A549 (cell line): ENCODE data around the gene MALAT1. TPM values are rescaled to one million over a fixed set of nuclear protein-coding genes. Genes with fewer than 3 reads are reported as not detected.

Source experiments
- ATAC-seq, 2 experiments: fragments of 200-7000 bp in 1 of 2; fragments of >200 bp in 1 of 2; cut with Nextera tagmentation in 1 of 2; cut with Tn5 transposase in 1 of 2; 3 replicates each; pipeline versions ENCODE4 v1.8.0 to v1.9.1; 2018 to 2020; ENCODE audit warnings: mild to moderate bottlenecking in 1 of 2, moderate library complexity in 1 of 2
- CTCF ChIA-PET: fragments of 300-600 bp; sonication (Branson Sonifier 250); formaldehyde crosslinking; extraction: SDS; loops from one replicate; lab custom pipeline; 2021; ENCODE audit warnings: antibody characterized with exemption, inconsistent platforms; lab: Yijun Ruan, JAX
- POLR2A ChIA-PET: fragments of 350-600 bp; formaldehyde crosslinking; extraction: SDS; loops from one replicate; lab custom pipeline; 2021; ENCODE audit warnings: antibody characterized with exemption, inconsistent platforms; lab: Yijun Ruan, JAX
- DNase-seq, 2 experiments: peaks; one replicate each; pipeline versions ENCODE4 v3.0.0 to v3.0.0-alpha.2; 2011 to 2016; ENCODE audit warnings: low read depth in 1 of 2, low spot score in 1 of 2
- FAIRE-seq: peaks from 2 replicates; lab custom pipeline; 2011; peaks lifted over from hg19 to GRCh38; lab: Jason Lieb, UNC
- H3K27ac ChIP-seq, 2 experiments: fragments of >200 bp; sonication (Bioruptor Twin); formaldehyde crosslinking; 3 replicates each; pipeline ENCODE4 v1.5.1; 2016 to 2017
- H3K4me1 ChIP-seq: fragments of >200 bp; sonication (Bioruptor Twin); formaldehyde crosslinking; 3 replicates; pipeline ENCODE4 v1.6.1; 2016
- H3K4me2 ChIP-seq: fragments of >200 bp; sonication (Bioruptor Twin); formaldehyde crosslinking; 3 replicates; pipeline ENCODE4 v1.6.1; 2016
- H3K4me3 ChIP-seq: fragments of >200 bp; sonication (Bioruptor Twin); formaldehyde crosslinking; 3 replicates; pipeline ENCODE4 v1.5.1; 2016
- H3K9me3 ChIP-seq: fragments of >200 bp; sonication (Bioruptor Twin); formaldehyde crosslinking; 3 replicates; pipeline ENCODE4 v1.6.1; 2016
- ATOH8 ChIP-seq: fragments of 250-450 bp; sonication (Bioruptor Pico); IDR thresholded peaks from 2 replicates; pipeline ENCODE4 v1.5.0; 2020; ENCODE audit warnings: low read depth, mild to moderate bottlenecking, moderate library complexity
- CBX8 ChIP-seq: fragments of 200-600 bp; sonication (generic); IDR thresholded peaks from 2 replicates; pipeline ENCODE4 v1.6.1; 2016
- CHD2 ChIP-seq: fragments of 150-350 bp; IDR thresholded peaks from 2 replicates; pipeline ENCODE4 v1.6.1; 2014; ENCODE audit warnings: low read length; ENCODE audit not compliant: partially characterized antibody
- EHF ChIP-seq: fragments of 250-450 bp; sonication (Bioruptor Pico); IDR thresholded peaks from 2 replicates; pipeline ENCODE4 v1.5.0; 2020; ENCODE audit warnings: mild to moderate bottlenecking
- EHMT2 ChIP-seq: fragments of 200-600 bp; sonication (generic); IDR thresholded peaks from 2 replicates; pipeline ENCODE4 v1.6.1; 2016; ENCODE audit warnings: antibody characterized with exemption, low read depth, mild to moderate bottlenecking, moderate library complexity
- ESRRA ChIP-seq: fragments of 150-350 bp; IDR thresholded peaks from 2 replicates; pipeline ENCODE4 v1.6.1; 2014; ENCODE audit warnings: mild to moderate bottlenecking, low read length, borderline replicate concordance
- GATA3 ChIP-seq: IDR thresholded peaks from 2 replicates; pipeline ENCODE4 v1.6.1; 2012; ENCODE audit warnings: borderline replicate concordance
- HOXB13 ChIP-seq: fragments of 250-450 bp; sonication (Bioruptor Pico); IDR thresholded peaks from 2 replicates; pipeline ENCODE4 v1.5.0; 2020; ENCODE audit warnings: low read depth, mild to moderate bottlenecking, moderate library complexity
- HOXB5 ChIP-seq: fragments of 250-450 bp; sonication (Bioruptor Pico); IDR thresholded peaks from 2 replicates; pipeline ENCODE4 v1.5.0; 2020; ENCODE audit warnings: mild to moderate bottlenecking, moderate library complexity
- KDM5A ChIP-seq: fragments of 200-600 bp; sonication (generic); IDR thresholded peaks from 2 replicates; pipeline ENCODE4 v1.6.1; 2016; ENCODE audit warnings: antibody characterized with exemption, mild to moderate bottlenecking
- MAZ ChIP-seq: fragments of 150-350 bp; IDR thresholded peaks from 2 replicates; pipeline ENCODE4 v1.6.1; 2014; ENCODE audit warnings: antibody characterized with exemption, low read depth, low read length, borderline replicate concordance
- MYC ChIP-seq: IDR thresholded peaks from 2 replicates; pipeline ENCODE4 v1.6.1; 2012; ENCODE audit warnings: mild to moderate bottlenecking, inconsistent platforms, low read length, improper control_type of control experiment, borderline replicate concordance
- PBX3 ChIP-seq: IDR thresholded peaks from 2 replicates; pipeline ENCODE4 v1.6.1; 2012
- PHF8 ChIP-seq: fragments of 200-600 bp; sonication (generic); IDR thresholded peaks from 2 replicates; pipeline ENCODE4 v1.6.1; 2016; ENCODE audit warnings: low read depth, mild to moderate bottlenecking, antibody characterized with exemption, moderate library complexity, borderline replicate concordance
- POLR2AphosphoS2 ChIP-seq: conservative IDR thresholded peaks from 2 replicates; pipeline ENCODE4 v1.6.1; 2012; ENCODE audit warnings: low read length, improper control_type of control experiment, inconsistent platforms
- RAD21 ChIP-seq, 2 experiments: fragments of >200 bp in 1 of 2; sonication (Bioruptor Twin) in 1 of 2; formaldehyde crosslinking in 1 of 2; IDR thresholded peaks in 1 of 2; conservative IDR thresholded peaks in 1 of 2; 2 replicates in 1 of 2; 3 replicates in 1 of 2; pipeline ENCODE4 v1.6.1; 2012 to 2018; ENCODE audit warnings: inconsistent platforms in 1 of 2
- RARB ChIP-seq: fragments of 250-450 bp; sonication (Bioruptor Pico); IDR thresholded peaks from 2 replicates; pipeline ENCODE4 v1.8.0; 2021; ENCODE audit warnings: mild to moderate bottlenecking, moderate library complexity
- TP53 ChIP-seq: fragments of 250-450 bp; sonication (Bioruptor Pico); IDR thresholded peaks from 2 replicates; pipeline ENCODE4 v1.5.0; 2021; ENCODE audit warnings: mild to moderate bottlenecking, moderate library complexity
- ZSCAN20 ChIP-seq: fragments of 250-450 bp; sonication (Bioruptor Pico); IDR thresholded peaks from 2 replicates; pipeline ENCODE4 v1.8.0; 2022; ENCODE audit warnings: mild to moderate bottlenecking, moderate library complexity
- WGBS: methylation state at CpG from one replicate; pipeline ENCODE4 v1.1.6; 2017; ENCODE audit errors: missing lambda C conversion rate; 5-methylcytosine and 5-hydroxymethylcytosine counted together
- polyA plus RNA-seq, 4 experiments: library from polyadenylated mRNA; depleted of rRNA in 3 of 4; stranded (reverse); fragments of >200 nt; fragmentation: RNase III in 1 of 4; extraction: RNeasy Plus Mini Kit Qiagen cat#74134 plus additional on column Dnase treatment in 1 of 4; gene quantifications; 2 replicates in 3 of 4; 3 replicates in 1 of 4; pipeline ENCODE4 v1.2.3, GENCODE V29; 2011 to 2017
- TF ChIP-seq, protein P1 (sequence below): IDR thresholded peaks from 2 replicates; pipeline ENCODE4 v1.6.1; 2012; ENCODE audit warnings: low read depth, borderline replicate concordance
- TF ChIP-seq, protein P2 (sequence below): fragments of 250-450 bp; sonication (Bioruptor Pico); IDR thresholded peaks from 2 replicates; pipeline ENCODE4 v1.5.0; 2021; ENCODE audit warnings: mild to moderate bottlenecking, moderate library complexity, borderline replicate concordance

MALAT1 gene
- polyA plus RNA-seq, 2 of the 4 experiments (the other 2 are of a cell fraction) = 188 to 1,041 TPM

- 1% methylated on average over 6 of the region's 6 CpGs for WGBS
- H3K4me1 ChIP-seq = peaks cover 41% of the 10 kb centered on the region
- DNase-seq = no peak
- H3K4me2 ChIP-seq = peak overlapping the region; percentile 98
- POLR2A ChIA-PET = interaction anchor here (0.8 to 26.7 kb wide), 14 partner anchors 9 to 165 kb away, joined by 3 to 1006 read pairs (median 8); partner anchors contain the start of genes DPF2, NEAT1, PCNX3 and SCYL1
- FAIRE-seq = no peak
- no peaks in the 10 kb centered on the region for H3K9me3 ChIP-seq
- CTCF ChIA-PET = interaction anchor here (1.3 to 30.0 kb wide), 10 partner anchors 9 to 118 kb away, joined by 3 to 947 read pairs (median 9); partner anchors contain the start of gene SLC25A45
- H3K27ac ChIP-seq = peak overlapping the region; percentile 98 to 100
- H3K4me3 ChIP-seq = peak overlapping the region; percentile 90
- no peak for ATAC-seq
- TF ChIP-seq KDM5A (no peak), HOXB13 (CRISPR knock-in tag) (no peak), EHMT2 (no peak), POLR2AphosphoS2 (no peak), CHD2 (peak; percentile 85), MYC (no peak), CBX8 (no peak), RAD21 (conservative IDR thresholded peaks at IDR 0.05 in 1 of 2, IDR thresholded peaks at IDR 0.05 in 1 of 2) (peak in 1 of 2 experiments; percentile 46; a peak in 2 of 5 replicates), TP53 (CRISPR knock-in tag) (no peak)
- TF ChIP-seq, protein P1, sequence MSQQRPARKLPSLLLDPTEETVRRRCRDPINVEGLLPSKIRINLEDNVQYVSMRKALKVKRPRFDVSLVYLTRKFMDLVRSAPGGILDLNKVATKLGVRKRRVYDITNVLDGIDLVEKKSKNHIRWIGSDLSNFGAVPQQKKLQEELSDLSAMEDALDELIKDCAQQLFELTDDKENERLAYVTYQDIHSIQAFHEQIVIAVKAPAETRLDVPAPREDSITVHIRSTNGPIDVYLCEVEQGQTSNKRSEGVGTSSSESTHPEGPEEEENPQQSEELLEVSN = peak; percentile 61; the same call in 1 of the 2 replicates
- TF ChIP-seq, all 56 proteins: peak for 3
Measured at GRCh38 chr11:65498727-65498976, 193 bp upstream of the MALAT1 start.

DNA sequence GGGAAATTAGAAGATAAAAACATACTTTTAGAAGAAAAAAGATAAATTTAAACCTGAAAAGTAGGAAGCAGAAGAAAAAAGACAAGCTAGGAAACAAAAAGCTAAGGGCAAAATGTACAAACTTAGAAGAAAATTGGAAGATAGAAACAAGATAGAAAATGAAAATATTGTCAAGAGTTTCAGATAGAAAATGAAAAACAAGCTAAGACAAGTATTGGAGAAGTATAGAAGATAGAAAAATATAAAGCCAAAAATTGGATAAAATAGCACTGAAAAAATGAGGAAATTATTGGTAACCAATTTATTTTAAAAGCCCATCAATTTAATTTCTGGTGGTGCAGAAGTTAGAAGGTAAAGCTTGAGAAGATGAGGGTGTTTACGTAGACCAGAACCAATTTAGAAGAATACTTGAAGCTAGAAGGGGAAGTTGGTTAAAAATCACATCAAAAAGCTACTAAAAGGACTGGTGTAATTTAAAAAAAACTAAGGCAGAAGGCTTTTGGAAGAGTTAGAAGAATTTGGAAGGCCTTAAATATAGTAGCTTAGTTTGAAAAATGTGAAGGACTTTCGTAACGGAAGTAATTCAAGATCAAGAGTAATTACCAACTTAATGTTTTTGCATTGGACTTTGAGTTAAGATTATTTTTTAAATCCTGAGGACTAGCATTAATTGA, 1.0 kb downstream of the MALAT1 start:
- FAIRE-seq (no peak), ATAC-seq (no peak), DNase-seq (no peak)
- peak overlapping the region; percentile 90 for H3K4me3 ChIP-seq
- H3K4me1 ChIP-seq = peaks cover 29% of the 10 kb centered on the region
- peak overlapping the region; percentile 84 for H3K4me2 ChIP-seq
- no peaks in the 10 kb centered on the region for H3K9me3 ChIP-seq
- ChIA-PET CTCF (interaction anchor here (0.8 to 30.0 kb wide), 6 partner anchors 9 to 117 kb away, joined by 3 to 947 read pairs (median 16); partner anchors contain the start of gene SLC25A45), POLR2A (interaction anchor here (0.7 to 26.7 kb wide), 14 partner anchors 8 to 117 kb away, joined by 3 to 1006 read pairs (median 8); partner anchors contain the start of genes FAM89B, NEAT1, PCNX3 and SCYL1)
- no peak for TF ChIP-seq GATA3
- no peak for TF ChIP-seq MAZ
- no peak; the same call in 1 of the 2 replicates for TF ChIP-seq EHF (CRISPR knock-in tag)
- no peak for TF ChIP-seq HOXB13 (CRISPR knock-in tag)
- peak; percentile 12; the same call in 1 of the 2 replicates for TF ChIP-seq PHF8
- TF ChIP-seq, protein P2, sequence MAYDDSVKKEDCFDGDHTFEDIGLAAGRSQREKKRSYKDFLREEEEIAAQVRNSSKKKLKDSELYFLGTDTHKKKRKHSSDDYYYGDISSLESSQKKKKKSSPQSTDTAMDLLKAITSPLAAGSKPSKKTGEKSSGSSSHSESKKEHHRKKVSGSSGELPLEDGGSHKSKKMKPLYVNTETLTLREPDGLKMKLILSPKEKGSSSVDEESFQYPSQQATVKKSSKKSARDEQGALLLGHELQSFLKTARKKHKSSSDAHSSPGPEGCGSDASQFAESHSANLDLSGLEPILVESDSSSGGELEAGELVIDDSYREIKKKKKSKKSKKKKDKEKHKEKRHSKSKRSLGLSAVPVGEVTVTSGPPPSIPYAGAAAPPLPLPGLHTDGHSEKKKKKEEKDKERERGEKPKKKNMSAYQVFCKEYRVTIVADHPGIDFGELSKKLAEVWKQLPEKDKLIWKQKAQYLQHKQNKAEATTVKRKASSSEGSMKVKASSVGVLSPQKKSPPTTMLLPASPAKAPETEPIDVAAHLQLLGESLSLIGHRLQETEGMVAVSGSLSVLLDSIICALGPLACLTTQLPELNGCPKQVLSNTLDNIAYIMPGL (CRISPR knock-in tag) = peak; percentile 75; the same call in 1 of the 2 replicates
- no peak for TF ChIP-seq MYC
- TF ChIP-seq PBX3 = 0 out of 2 replicates have a peak, but pooled peaks have one; percentile 15
- TF ChIP-seq ZSCAN20 (CRISPR knock-in tag) = no peak
- no peak for TF ChIP-seq ESRRA
- no peak; the same call in 1 of the 2 replicates for TF ChIP-seq ATOH8 (CRISPR knock-in tag)
- TF ChIP-seq HOXB5 (CRISPR knock-in tag) = peak; percentile 37
- peak; percentile 95 for TF ChIP-seq RARB (CRISPR knock-in tag)
- WGBS = 0% methylated on average over 3 of the region's 3 CpGs
- peak overlapping the region; percentile 98 to 100 for H3K27ac ChIP-seq
